OCI-M2 (cell line): ENCODE measurements around the gene ZDHHC12.
"Not testable (repeated sequence)": the region's sequence is repeated elsewhere in the genome, so short reads cannot be mapped to it uniquely, and the experiment has no call there.

ENCODE experiments used
- DNase-seq: peaks from one replicate; lab custom pipeline; 2025; ENCODE audit not compliant: unreplicated experiment; lab: John Stamatoyannopoulos, UW

ZDHHC12 gene

GRCh38 chr9:128712451-128713410, 11.2 kb downstream of the ZDHHC12 start:
- DNase-seq, result no peak

- DNase-seq, result no peak
These were observed 16.5 kb downstream of the ZDHHC12 start for GRCh38 chr9:128707446-128707845.

- no peak for DNase-seq
These were observed 17.1 kb downstream of the ZDHHC12 start for GRCh38 chr9:128706671-128707381.

GRCh38 chr9:128706045-128706444, 17.9 kb downstream of the ZDHHC12 start:
- no peak for DNase-seq

GRCh38 chr9:128705051-128705965, 18.6 kb downstream of the ZDHHC12 start:
- no peak for DNase-seq

- no peak for DNase-seq
These were observed 19.6 kb downstream of the ZDHHC12 start for GRCh38 chr9:128704356-128704670.

GRCh38 chr9:128703616-128704355, 20.1 kb downstream of the ZDHHC12 start:
- no peak for DNase-seq

- DNase-seq, result no peak
These were observed 20.8 kb downstream of the ZDHHC12 start for GRCh38 chr9:128702949-128703615.

GRCh38 chr9:128702445-128702948, 21.4 kb downstream of the ZDHHC12 start, which contains the start of gene PKN3:
PKN3 (plus strand) TSS chr9:128702503; CDS start chr9:128702916, 413 bp downstream.
- peak; percentile 47 for DNase-seq

- no peak for DNase-seq
These were observed 22.6 kb downstream of the ZDHHC12 start for GRCh38 chr9:128701227-128701854.

- not testable (repeated sequence) for DNase-seq
These were observed 24.7 kb downstream of the ZDHHC12 start for GRCh38 chr9:128699096-128699795.

GRCh38 chr9:128696923-128697707, 26.8 kb downstream of the ZDHHC12 start:
- no peak for DNase-seq

GRCh38 chr9:128694344-128694743, 29.6 kb downstream of the ZDHHC12 start:
- DNase-seq, result no peak

GRCh38 chr9:128693738-128694137, 30.2 kb downstream of the ZDHHC12 start:
- DNase-seq, result not testable (repeated sequence)

GRCh38 chr9:128690684-128691034, 33.3 kb downstream of the ZDHHC12 start:
- DNase-seq, result no peak

GRCh38 chr9:128689820-128690683, 33.9 kb downstream of the ZDHHC12 start:
- no peak for DNase-seq

- DNase-seq, result no peak
These were observed 34.6 kb downstream of the ZDHHC12 start for GRCh38 chr9:128689293-128689774.
